Measurements from ENCODE around the gene HOXB5. TPM values are rescaled to one million over a fixed set of nuclear protein-coding genes. Genes with fewer than 3 reads are reported as not detected.

HOXB5 gene
- total RNA-seq, 1 experiment from 2014 or later, result not detected

DNA sequence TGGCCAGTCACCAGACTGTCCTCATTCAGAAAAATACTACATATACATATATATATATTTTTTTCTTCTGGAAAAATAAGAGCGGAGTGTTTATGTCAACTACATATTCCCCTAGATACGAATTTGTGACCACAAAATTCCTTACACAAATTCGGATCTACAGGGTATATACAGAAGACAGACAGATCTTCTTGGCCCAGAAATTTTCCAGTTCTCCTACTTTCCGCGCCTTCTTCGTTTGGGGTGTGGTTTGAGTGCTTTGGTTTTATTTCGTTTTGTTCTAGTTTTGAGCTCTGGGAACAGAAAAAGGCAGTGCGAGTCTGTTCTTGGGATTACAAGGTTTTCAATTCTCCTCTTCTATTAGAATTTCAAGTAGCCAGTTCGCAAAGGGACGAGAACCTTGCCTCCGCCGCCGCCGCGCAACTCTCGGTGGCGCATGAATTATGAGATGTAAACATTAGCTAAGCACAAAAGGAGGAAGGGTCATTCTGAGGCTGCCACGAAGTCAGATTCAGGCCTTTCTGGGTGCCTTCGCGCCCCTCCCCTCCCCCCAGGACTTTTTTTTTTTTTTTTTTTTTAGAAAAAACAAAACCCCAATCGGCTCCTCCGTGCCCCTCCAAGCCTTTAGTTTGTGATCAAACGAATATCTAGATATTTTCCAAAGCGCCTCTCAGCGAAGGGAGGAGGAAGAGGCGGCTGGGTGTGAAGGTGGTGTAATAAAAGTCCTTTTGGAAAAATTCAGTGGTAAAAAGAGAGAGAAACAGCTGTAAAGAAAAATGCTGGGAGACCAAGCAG lies 13.6 kb downstream of the HOXB5 start:
- in situ Hi-C loops (cut with HindIII; ENCODE audit: low sequenced_read_pairs), result no loop called here
- DNase-seq (ENCODE audit: low spot score), result no peak

- in situ Hi-C loops (cut with HindIII; ENCODE audit: low sequenced_read_pairs), result no loop called here
- DNase-seq (ENCODE audit: low spot score), result no peak
These were observed 14.2 kb downstream of the HOXB5 start for GRCh38 chr17:48579471-48579759.

GRCh38 chr17:48578616-48579470 lies 14.7 kb downstream of the HOXB5 start:
- in situ Hi-C loops (cut with HindIII; ENCODE audit: low sequenced_read_pairs), result no loop called here

GRCh38 chr17:48577946-48578615 lies 15.5 kb downstream of the HOXB5 start, which contains the start of gene HOXB4:
HOXB4 (minus strand) TSS chr17:48578350; CDS start chr17:48578319, 31 bp downstream.
- DNase-seq (ENCODE audit: low spot score), result no peak
- in situ Hi-C loops (cut with HindIII; ENCODE audit: low sequenced_read_pairs), result no loop called here

More at GRCh38 chr17:48578616-48579470, 14.7 kb downstream of the HOXB5 start:
- DNase-seq (ENCODE audit: low spot score), result no peak

DNA sequence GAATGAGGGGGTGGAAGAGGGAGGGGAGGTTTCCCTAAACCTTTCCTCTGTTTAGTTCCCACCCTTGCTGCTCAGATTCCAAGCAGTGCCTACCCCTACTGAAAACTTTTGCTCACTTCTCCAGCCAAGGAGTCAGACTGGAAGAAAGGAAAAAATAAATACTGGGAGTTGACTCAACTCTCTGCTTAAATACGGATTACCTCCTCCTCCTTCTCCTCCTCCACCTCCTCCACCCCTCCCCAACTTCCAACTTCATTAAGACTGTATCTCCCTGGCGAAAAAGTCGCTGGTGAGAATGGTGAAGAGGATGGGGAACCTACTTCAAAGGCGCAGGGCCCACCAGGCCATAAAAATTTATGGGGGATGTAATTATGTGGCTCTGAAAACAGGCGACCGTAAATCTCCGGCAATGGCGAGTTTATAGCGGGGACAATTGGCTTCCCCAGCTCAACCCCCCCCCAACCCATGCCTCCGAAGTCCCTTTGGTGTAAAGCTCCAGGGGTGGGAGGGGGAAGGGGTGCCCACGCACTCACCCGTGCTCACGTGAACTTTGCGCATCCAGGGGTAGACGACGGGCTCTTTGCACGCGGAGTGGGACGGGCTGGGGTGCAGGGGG lies 16.1 kb downstream of the HOXB5 start:
- in situ Hi-C loops (cut with HindIII; ENCODE audit: low sequenced_read_pairs), result no loop called here
- DNase-seq (ENCODE audit: low spot score), result no peak

GRCh38 chr17:48576479-48577309 lies 16.9 kb downstream of the HOXB5 start:
- DNase-seq (ENCODE audit: low spot score), result no peak
- in situ Hi-C loops (cut with HindIII; ENCODE audit: low sequenced_read_pairs), result no loop called here

- DNase-seq (ENCODE audit: low spot score), result no peak
- in situ Hi-C loops (cut with HindIII; ENCODE audit: low sequenced_read_pairs), result no loop called here
These were observed 17.7 kb downstream of the HOXB5 start for GRCh38 chr17:48575673-48576478.

GRCh38 chr17:48575066-48575582 lies 18.5 kb downstream of the HOXB5 start:
- no peak for DNase-seq (ENCODE audit: low spot score)
- in situ Hi-C loops (cut with HindIII; ENCODE audit: low sequenced_read_pairs), result no loop called here

GRCh38 chr17:48574505-48575065 lies 19.0 kb downstream of the HOXB5 start:
- in situ Hi-C loops (cut with HindIII; ENCODE audit: low sequenced_read_pairs), result no loop called here
- DNase-seq (ENCODE audit: low spot score), result no peak

GRCh38 chr17:48571826-48572417 lies 21.7 kb downstream of the HOXB5 start:
- no peak for DNase-seq (ENCODE audit: low spot score)
- in situ Hi-C loops (cut with HindIII; ENCODE audit: low sequenced_read_pairs), result no loop called here

- in situ Hi-C loops (cut with HindIII; ENCODE audit: low sequenced_read_pairs), result no loop called here
- no peak for DNase-seq (ENCODE audit: low spot score)
These were observed 22.4 kb downstream of the HOXB5 start for GRCh38 chr17:48571024-48571818.

- no peak for DNase-seq (ENCODE audit: low spot score)
- in situ Hi-C loops (cut with HindIII; ENCODE audit: low sequenced_read_pairs), result no loop called here
These were observed 23.1 kb downstream of the HOXB5 start for GRCh38 chr17:48570325-48571023.

GRCh38 chr17:48569674-48570324 lies 23.8 kb downstream of the HOXB5 start:
- in situ Hi-C loops (cut with HindIII; ENCODE audit: low sequenced_read_pairs), result no loop called here
- no peak for DNase-seq (ENCODE audit: low spot score)

DNA sequence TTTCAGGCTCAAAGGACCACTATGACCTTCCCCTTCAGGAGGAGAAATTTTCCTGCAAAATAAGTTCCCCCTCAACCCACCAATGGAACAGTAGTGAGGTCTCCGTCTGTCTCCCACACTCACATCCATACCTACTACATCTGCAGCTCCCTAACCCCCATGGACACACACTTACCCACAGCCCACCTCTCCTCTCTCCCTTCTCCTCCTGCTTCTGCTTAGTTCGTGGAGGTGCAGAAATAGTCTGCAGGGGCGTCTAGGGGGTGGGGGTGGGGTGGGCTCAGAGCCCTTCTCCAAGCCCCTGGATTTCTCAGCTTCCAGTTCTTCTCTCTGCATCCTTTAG lies 24.4 kb downstream of the HOXB5 start:
- no peak for DNase-seq (ENCODE audit: low spot score)
- in situ Hi-C loops (cut with HindIII; ENCODE audit: low sequenced_read_pairs), result no loop called here

GRCh38 chr17:48568499-48569239 lies 24.9 kb downstream of the HOXB5 start:
- DNase-seq (ENCODE audit: low spot score), result no peak
- in situ Hi-C loops (cut with HindIII; ENCODE audit: low sequenced_read_pairs), result no loop called here

Measured in G401 (cell line).